Peyer's patch (tissue), 4 donors: ENCODE results near the gene TOB1.

Experiments
- CTCF ChIP-seq, 6 experiments: fragments of 450-650 bp in 4 of 6; fragments of 200-600 bp in 2 of 6; sonication (generic) in 1 of 6; IDR thresholded peaks; one replicate each; pipeline ENCODE4 v1.5.1; 2017 to 2019; ENCODE audit warnings: antibody characterized with exemption in 6 of 6, mild to moderate bottlenecking in 3 of 6, moderate library complexity in 1 of 6
- POLR2A ChIP-seq, 2 donors: fragments of 450-650 bp; IDR thresholded peaks; one replicate each; pipeline ENCODE4 v1.5.1; 2017; ENCODE audit warnings: antibody characterized with exemption in 2 of 2, mild to moderate bottlenecking in 2 of 2, moderate library complexity in 2 of 2

GRCh38 chr17:50855708-50856330, 10.3 kb downstream of the TOB1 start:
- TF ChIP-seq CTCF (IDR thresholded peaks at IDR 0.05), result no peak
- no peak for TF ChIP-seq POLR2A (IDR thresholded peaks at IDR 0.05)
